Endodermal cell (in vitro differentiated cells): Measurements from ENCODE around the gene MNS1. TPM values are rescaled to one million over a fixed set of nuclear protein-coding genes. Genes with fewer than 3 reads are reported as not detected.

Source experiments
- DNase-seq: peaks from one replicate; pipeline ENCODE4 v3.0.0-alpha.2; 2017
- H3K27ac ChIP-seq: 2 replicates; pipeline ENCODE4 v1.5.1; 2013; ENCODE audit warnings: mild to moderate bottlenecking, low read depth, low read length, moderate library complexity
- H3K27me3 ChIP-seq: 2 replicates; pipeline ENCODE4 v1.6.1; 2013; ENCODE audit warnings: mild to moderate bottlenecking, low read length, moderate library complexity; ENCODE audit not compliant: insufficient read depth, control insufficient read depth, poor library complexity, severe bottlenecking
- H3K36me3 ChIP-seq: 2 replicates; pipeline ENCODE4 v1.7.0; 2013; ENCODE audit warnings: mild to moderate bottlenecking, low read length, moderate library complexity; ENCODE audit not compliant: control insufficient read depth, insufficient read depth
- H3K4me1 ChIP-seq: one replicate; pipeline ENCODE4 v1.7.0; 2013; ENCODE audit warnings: low read length; ENCODE audit not compliant: control insufficient read depth, insufficient read depth
- H3K4me3 ChIP-seq: 2 replicates; pipeline ENCODE4 v1.5.1; 2013; ENCODE audit warnings: mild to moderate bottlenecking, low read length, moderate library complexity
- H3K9ac ChIP-seq: 2 replicates; pipeline ENCODE4 v1.6.1; 2013; ENCODE audit warnings: mild to moderate bottlenecking, low read length, moderate library complexity; ENCODE audit not compliant: poor library complexity, severe bottlenecking; ENCODE audit errors: extremely low read depth
- H3K9me3 ChIP-seq: 2 replicates; pipeline ENCODE4 v1.6.1; 2013; ENCODE audit warnings: mild to moderate bottlenecking, low read length, moderate library complexity; ENCODE audit not compliant: control insufficient read depth
- H3K27ac Mint-ChIP-seq: 2 replicates; pipeline ENCODE4 v1.8.0; 2020; ENCODE audit warnings: mixed read lengths
- H3K27me3 Mint-ChIP-seq: 2 replicates; pipeline ENCODE4 v1.8.0; 2021; ENCODE audit warnings: mild to moderate bottlenecking, mixed read lengths; ENCODE audit not compliant: insufficient read depth
- H3K36me3 Mint-ChIP-seq: 2 replicates; pipeline ENCODE4 v1.8.0; 2020; ENCODE audit warnings: low read depth, mixed read lengths
- H3K4me1 Mint-ChIP-seq: 2 replicates; pipeline ENCODE4 v1.8.0; 2020; ENCODE audit warnings: mixed read lengths
- H3K4me3 Mint-ChIP-seq: 2 replicates; pipeline ENCODE4 v1.8.0; 2020; ENCODE audit warnings: mild to moderate bottlenecking, moderate library complexity, mixed read lengths
- H3K9me3 Mint-ChIP-seq: 2 replicates; pipeline ENCODE4 v1.8.0; 2020; ENCODE audit warnings: mild to moderate bottlenecking, mixed read lengths
- CTCF ChIP-seq: fragments of 200-600 bp; sonication (generic); conservative IDR thresholded peaks from 2 replicates; pipeline ENCODE4 v1.5.0; 2021; ENCODE audit warnings: antibody characterized with exemption, mild to moderate bottlenecking
- WGBS, 2 experiments: methylation state at CpG; one replicate each; pipeline versions ENCODE4 v1.1.5 to v1.1.7; 2013; ENCODE audit warnings: missing lambda C conversion rate in 2 of 2, mixed read lengths in 1 of 2; ENCODE audit not compliant: insufficient coverage in 1 of 2, insufficient read length in 1 of 2; 5-methylcytosine and 5-hydroxymethylcytosine counted together
- total RNA-seq, 2 donors: library from RNA; stranded (reverse); fragmentation: NEBNext Ultra II Directional in 1 of 2; extraction: Animal tissue kit (Norgen Biotek cat#: 25700) in 1 of 2; gene quantifications; 2 replicates in 1 of 2; 3 replicates in 1 of 2; pipeline ENCODE4 v1.2.1, GENCODE V29; 2021

MNS1 gene
- total RNA-seq, 2 donors from 2014 or later = 0.27 to 4.5 TPM

- no peaks in the 10 kb centered on the region for H3K4me1 Mint-ChIP-seq
- Histone ChIP-seq H3K4me1 (no peaks in the 10 kb centered on the region), H3K27ac (no peak overlapping the region), H3K36me3 (no peaks in the 10 kb centered on the region), H3K27me3 (no peaks in the 10 kb centered on the region), H3K9ac (no peak overlapping the region), H3K9me3 (peaks cover 18% of the 10 kb centered on the region), H3K4me3 (no peak overlapping the region)
- H3K27me3 Mint-ChIP-seq = peaks cover 8% of the 10 kb centered on the region
- H3K36me3 Mint-ChIP-seq = no peaks in the 10 kb centered on the region
- DNase-seq = no peak
- peaks cover 25% of the 10 kb centered on the region for H3K9me3 Mint-ChIP-seq
- WGBS, 2 experiments = 80 to 86% methylated on average over 1 to 2 of the region's 2 CpGs
- no peak overlapping the region for H3K27ac Mint-ChIP-seq
- H3K4me3 Mint-ChIP-seq = no peak overlapping the region
- no peak for TF ChIP-seq CTCF
Measured at GRCh38 chr15:56484287-56484686, 19.4 kb upstream of the MNS1 start.

GRCh38 chr15:56475351-56475750 lies 10.4 kb upstream of the MNS1 start:
- Mint-ChIP-seq H3K27me3 (peaks cover 14% of the 10 kb centered on the region), H3K4me3 (no peak overlapping the region), H3K4me1 (no peaks in the 10 kb centered on the region), H3K27ac (no peak overlapping the region), H3K36me3 (no peaks in the 10 kb centered on the region), H3K9me3 (peaks cover 3% of the 10 kb centered on the region)
- no peaks in the 10 kb centered on the region for H3K4me1 ChIP-seq
- no peaks in the 10 kb centered on the region for H3K9me3 ChIP-seq
- H3K4me3 ChIP-seq = no peak overlapping the region
- H3K27me3 ChIP-seq = peaks cover 15% of the 10 kb centered on the region
- H3K36me3 ChIP-seq = no peaks in the 10 kb centered on the region
- H3K9ac ChIP-seq = no peak overlapping the region
- no peak overlapping the region for H3K27ac ChIP-seq
- TF ChIP-seq CTCF = no peak
- no peak for DNase-seq

- H3K9me3 Mint-ChIP-seq = peaks cover 2% of the 10 kb centered on the region
Measured at GRCh38 chr15:56473017-56473416, 8.1 kb upstream of the MNS1 start.

More at GRCh38 chr15:56473017-56473416, 8.1 kb upstream of the MNS1 start:
- peaks cover 33% of the 10 kb centered on the region for H3K27me3 Mint-ChIP-seq
- no peak for TF ChIP-seq CTCF
- H3K27ac ChIP-seq = no peak overlapping the region
- H3K9me3 ChIP-seq = no peaks in the 10 kb centered on the region
- no peak for DNase-seq
- no peak overlapping the region for H3K4me3 Mint-ChIP-seq
- no peaks in the 10 kb centered on the region for H3K36me3 ChIP-seq
- no peaks in the 10 kb centered on the region for H3K4me1 Mint-ChIP-seq
- H3K9ac ChIP-seq = no peak overlapping the region
- H3K36me3 Mint-ChIP-seq = no peaks in the 10 kb centered on the region
- no peak overlapping the region for H3K27ac Mint-ChIP-seq
- WGBS, 2 experiments = 83 to 96% methylated on average over 1 of the region's 1 CpG
- peaks cover 24% of the 10 kb centered on the region for H3K27me3 ChIP-seq
- H3K4me3 ChIP-seq = no peak overlapping the region
- no peaks in the 10 kb centered on the region for H3K4me1 ChIP-seq
